ENCODE results near the gene SNRPB.

- TF ChIP-seq CTCF (IDR thresholded peaks at IDR 0.05) (peak; percentile 26; the same call in 1 of the 2 replicates), SIN3A (IDR thresholded peaks at IDR 0.05; ENCODE audit: borderline replicate concordance, insufficient read depth, low read depth, low read length) (no peak)
- TF ChIP-seq, protein P1, sequence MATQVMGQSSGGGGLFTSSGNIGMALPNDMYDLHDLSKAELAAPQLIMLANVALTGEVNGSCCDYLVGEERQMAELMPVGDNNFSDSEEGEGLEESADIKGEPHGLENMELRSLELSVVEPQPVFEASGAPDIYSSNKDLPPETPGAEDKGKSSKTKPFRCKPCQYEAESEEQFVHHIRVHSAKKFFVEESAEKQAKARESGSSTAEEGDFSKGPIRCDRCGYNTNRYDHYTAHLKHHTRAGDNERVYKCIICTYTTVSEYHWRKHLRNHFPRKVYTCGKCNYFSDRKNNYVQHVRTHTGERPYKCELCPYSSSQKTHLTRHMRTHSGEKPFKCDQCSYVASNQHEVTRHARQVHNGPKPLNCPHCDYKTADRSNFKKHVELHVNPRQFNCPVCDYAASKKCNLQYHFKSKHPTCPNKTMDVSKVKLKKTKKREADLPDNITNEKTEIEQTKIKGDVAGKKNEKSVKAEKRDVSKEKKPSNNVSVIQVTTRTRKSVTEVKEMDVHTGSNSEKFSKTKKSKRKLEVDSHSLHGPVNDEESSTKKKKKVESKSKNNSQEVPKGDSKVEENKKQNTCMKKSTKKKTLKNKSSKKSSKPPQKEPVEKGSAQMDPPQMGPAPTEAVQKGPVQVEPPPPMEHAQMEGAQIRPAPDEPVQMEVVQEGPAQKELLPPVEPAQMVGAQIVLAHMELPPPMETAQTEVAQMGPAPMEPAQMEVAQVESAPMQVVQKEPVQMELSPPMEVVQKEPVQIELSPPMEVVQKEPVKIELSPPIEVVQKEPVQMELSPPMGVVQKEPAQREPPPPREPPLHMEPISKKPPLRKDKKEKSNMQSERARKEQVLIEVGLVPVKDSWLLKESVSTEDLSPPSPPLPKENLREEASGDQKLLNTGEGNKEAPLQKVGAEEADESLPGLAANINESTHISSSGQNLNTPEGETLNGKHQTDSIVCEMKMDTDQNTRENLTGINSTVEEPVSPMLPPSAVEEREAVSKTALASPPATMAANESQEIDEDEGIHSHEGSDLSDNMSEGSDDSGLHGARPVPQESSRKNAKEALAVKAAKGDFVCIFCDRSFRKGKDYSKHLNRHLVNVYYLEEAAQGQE (IDR thresholded peaks at IDR 0.05; ENCODE audit: insufficient read depth in 1 of 2, low read depth in 2 of 2, low read length in 1 of 2) = no peak
Observed at GRCh38 chr20:2476742-2477615, 6.4 kb upstream of the SNRPB start.
